Activated CD8-positive, alpha-beta T cell treated with anti-CD3 and anti-CD28 coated beads, Interleukin-2, amount 10 ng/mL, durations not matched to agents 7 days and 5 days (primary cell): ENCODE measurements around the gene STRN4. TPM values are rescaled to one million over a fixed set of nuclear protein-coding genes. Genes with fewer than 3 reads are reported as not detected.
"Not testable (repeated sequence)": the region's sequence is repeated elsewhere in the genome, so short reads cannot be mapped to it uniquely, and the experiment has no call there.

Source experiments
- ATAC-seq: fragments of 150-1000 bp; cut with Tn5 transposase; one replicate; pipeline ENCODE4 v1.10.0; 2021; ENCODE audit warnings: moderate library complexity
- CTCF ChIA-PET: fragments of 350-600 bp; sonication (Branson Sonifier 250); formaldehyde crosslinking; loops from one replicate; lab custom pipeline; 2021; ENCODE audit warnings: antibody characterized with exemption; lab: Charles Lee
- POLR2A ChIA-PET: fragments of 350-600 bp; sonication (Branson Sonifier 250); formaldehyde crosslinking; loops from one replicate; lab custom pipeline; 2021; ENCODE audit warnings: antibody characterized with exemption; lab: Charles Lee
- DNase-seq: peaks from one replicate; pipeline ENCODE4 v3.0.0-alpha.2; 2020
- H3K27ac Mint-ChIP-seq: one replicate; pipeline ENCODE4 v1.8.0; 2021; ENCODE audit warnings: mild to moderate bottlenecking, mixed read lengths
- H3K27me3 Mint-ChIP-seq: one replicate; pipeline ENCODE4 v1.8.0; 2021; ENCODE audit warnings: low read depth, mixed read lengths
- H3K36me3 Mint-ChIP-seq: one replicate; pipeline ENCODE4 v1.8.0; 2021; ENCODE audit warnings: low read depth, mixed read lengths
- H3K4me1 Mint-ChIP-seq: one replicate; pipeline ENCODE4 v1.8.0; 2021; ENCODE audit warnings: low read depth, mixed read lengths
- H3K4me3 Mint-ChIP-seq: one replicate; pipeline ENCODE4 v1.8.0; 2021; ENCODE audit warnings: mild to moderate bottlenecking, mixed read lengths
- H3K9me3 Mint-ChIP-seq: one replicate; pipeline ENCODE4 v1.8.0; 2022; ENCODE audit warnings: mixed read lengths; ENCODE audit not compliant: insufficient read depth
- total RNA-seq, 2 experiments: library from RNA; stranded (reverse); gene quantifications; one replicate each; pipeline ENCODE4 v1.2.3, GENCODE V29; 2021

STRN4 gene
- total RNA-seq, 2 experiments from 2014 or later = 79.6 to 90.2 TPM

GRCh38 chr19:46717716-46718143, 28.5 kb downstream of the STRN4 start:
- ChIA-PET POLR2A (interaction anchor here (0.8 to 1.0 kb wide), 4 partner anchors 11 to 394 kb away, joined by 3 to 4 read pairs (median 3); no protein-coding TSS in a partner anchor), CTCF (interaction anchor here (1.0 to 2.1 kb wide), 3 partner anchors 11 to 78 kb away, joined by 3 to 14 read pairs (median 4); no protein-coding TSS in a partner anchor)
- peak; percentile 63 for DNase-seq
- ATAC-seq = peak; percentile 20
- H3K4me3 Mint-ChIP-seq = peak overlapping the region; percentile 94
- peaks cover 65% of the 10 kb centered on the region for H3K36me3 Mint-ChIP-seq
- H3K27ac Mint-ChIP-seq = peak overlapping the region; percentile 98
- H3K27me3 Mint-ChIP-seq = no peaks in the 10 kb centered on the region
- H3K4me1 Mint-ChIP-seq = peaks cover 55% of the 10 kb centered on the region
- no peaks in the 10 kb centered on the region for H3K9me3 Mint-ChIP-seq

DNA sequence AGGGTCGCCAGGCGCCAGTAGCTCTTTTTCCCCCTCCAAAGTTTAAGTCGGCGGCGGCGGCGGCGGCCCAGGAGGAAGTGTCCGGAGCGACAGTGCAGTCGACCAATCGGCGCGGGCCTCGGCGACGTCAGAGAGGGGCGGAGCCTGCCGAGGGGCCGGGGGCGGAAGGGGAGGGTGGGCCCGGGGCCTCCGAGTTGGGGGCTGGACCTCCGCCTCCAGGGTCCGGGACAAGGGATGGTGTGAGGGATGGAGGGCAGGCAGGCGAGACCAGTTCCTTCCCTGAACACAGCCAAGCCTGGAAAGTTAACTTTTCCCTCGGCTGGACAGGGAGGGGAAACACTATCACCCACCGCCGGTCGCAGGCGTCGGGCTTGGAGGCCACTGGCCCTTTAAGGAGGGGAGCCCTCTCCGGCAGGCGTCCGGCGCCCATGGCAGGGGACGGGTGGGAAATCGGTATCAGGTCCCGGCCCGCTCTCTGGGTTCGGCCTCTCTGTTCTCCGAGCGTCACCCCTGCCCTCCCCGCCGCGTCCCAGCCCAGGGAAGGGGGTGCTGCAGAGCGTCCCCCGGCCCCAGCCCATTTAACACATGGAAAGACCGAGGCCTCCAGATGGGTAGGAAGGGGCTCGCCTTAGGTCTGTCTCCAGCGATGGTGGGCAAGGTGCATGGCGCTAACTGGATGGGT, 29.1 kb downstream of the STRN4 start, which contains the start of gene PRKD2:
TSS of gene PRKD2 (minus strand) at position 81 of the 682 bp plus-strand sequence. CDS start 744 bp downstream, outside the sequence.
- ChIA-PET POLR2A (no interaction called here), CTCF (interaction anchor here (1.5 to 5.3 kb wide), 4 partner anchors 12 to 117 kb away, joined by 3 to 53 read pairs (median 30); no protein-coding TSS in a partner anchor)
- H3K36me3 Mint-ChIP-seq = peaks cover 65% of the 10 kb centered on the region
- H3K4me3 Mint-ChIP-seq = peak within 1 kb of the TSS; percentile 94
- peaks cover 53% of the 10 kb centered on the region for H3K4me1 Mint-ChIP-seq
- peak within 1 kb of the TSS; percentile 98 for H3K27ac Mint-ChIP-seq
- DNase-seq (peak; percentile 93), ATAC-seq (peak; percentile 43)
- no peaks in the 10 kb centered on the region for H3K9me3 Mint-ChIP-seq
- no peaks in the 10 kb centered on the region for H3K27me3 Mint-ChIP-seq

GRCh38 chr19:46716672-46717033, 29.6 kb downstream of the STRN4 start:
- Mint-ChIP-seq H3K36me3 (peaks cover 62% of the 10 kb centered on the region), H3K9me3 (no peaks in the 10 kb centered on the region), H3K27ac (peak overlapping the region; percentile 98), H3K4me3 (peak overlapping the region; percentile 94), H3K4me1 (peaks cover 48% of the 10 kb centered on the region), H3K27me3 (no peaks in the 10 kb centered on the region)
- ATAC-seq (no peak), DNase-seq (no peak)
- CTCF ChIA-PET = interaction anchor here (1.0 to 5.3 kb wide), 4 partner anchors 13 to 116 kb away, joined by 3 to 53 read pairs (median 26); no protein-coding TSS in a partner anchor
- POLR2A ChIA-PET = no interaction called here

DNA sequence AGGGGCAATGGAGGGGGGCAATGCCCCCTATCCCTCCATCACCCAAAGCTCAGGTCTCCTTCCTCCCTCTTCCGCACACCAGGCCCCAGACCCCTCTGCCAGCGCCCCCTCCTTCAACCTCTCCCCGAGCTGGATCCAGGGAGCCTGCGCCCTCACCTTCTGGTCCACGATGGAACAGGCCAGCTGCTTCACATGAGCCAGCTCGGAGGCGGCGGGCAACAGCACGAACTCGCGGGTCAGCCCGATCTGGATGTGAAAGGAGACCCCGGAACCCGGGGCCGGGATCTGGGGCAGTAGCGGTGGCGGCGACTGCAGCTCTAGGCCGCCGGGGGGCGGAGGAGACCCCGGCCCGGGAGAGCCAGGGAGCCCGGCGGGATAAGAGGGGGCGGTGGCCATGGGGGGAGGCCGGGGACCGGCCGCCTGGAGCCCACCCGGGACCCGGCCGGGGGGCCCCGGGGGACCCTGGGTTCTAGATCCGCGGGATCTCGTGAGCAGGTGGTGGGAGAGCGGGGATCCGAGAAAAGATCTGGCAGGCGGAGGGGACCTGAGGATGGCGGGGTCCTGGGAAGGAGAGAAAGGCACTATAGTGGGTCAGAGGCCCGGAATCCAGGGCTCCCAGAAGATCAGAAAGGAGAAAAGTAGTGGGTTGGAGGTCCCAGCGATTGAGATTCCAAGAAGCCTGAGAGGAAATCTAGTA, 30.1 kb downstream of the STRN4 start:
- peak; percentile 42 for DNase-seq
- peaks cover 45% of the 10 kb centered on the region for H3K4me1 Mint-ChIP-seq
- H3K9me3 Mint-ChIP-seq = no peaks in the 10 kb centered on the region
- peak overlapping the region; percentile 94 for H3K4me3 Mint-ChIP-seq
- H3K36me3 Mint-ChIP-seq = peaks cover 59% of the 10 kb centered on the region
- ATAC-seq = no peak
- peak overlapping the region; percentile 98 for H3K27ac Mint-ChIP-seq
- CTCF ChIA-PET = interaction anchor here (0.6 to 5.3 kb wide), 7 partner anchors 13 to 140 kb away, joined by 3 to 53 read pairs (median 4); no protein-coding TSS in a partner anchor
- POLR2A ChIA-PET = interaction anchor here (0.6 to 0.9 kb wide), 5 partner anchors 13 to 104 kb away, joined by 3 to 7 read pairs (median 4); partner anchors contain the start of genes DACT3 and SLC1A5
- H3K27me3 Mint-ChIP-seq = no peaks in the 10 kb centered on the region

DNA sequence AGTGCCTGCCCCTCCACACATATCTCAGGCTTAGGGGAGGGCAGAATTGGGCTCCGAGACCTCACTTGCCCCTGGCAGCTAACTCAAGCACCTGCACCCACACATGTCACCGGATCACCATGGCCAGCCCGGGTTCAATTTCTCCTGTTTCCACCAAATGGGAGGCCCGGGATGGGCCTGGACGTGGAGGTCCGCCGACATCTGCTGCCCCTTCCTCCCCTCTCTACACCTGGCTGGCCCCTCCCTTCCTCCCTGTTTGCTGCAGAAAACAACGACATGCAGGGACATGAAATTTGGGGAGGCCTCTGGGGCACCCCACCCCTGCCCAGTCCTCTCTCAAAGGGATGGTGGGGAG, 30.7 kb downstream of the STRN4 start:
- ATAC-seq (no peak), DNase-seq (peak; percentile 37)
- POLR2A ChIA-PET = interaction anchor here (0.6 to 2.9 kb wide), 7 partner anchors 12 to 104 kb away, joined by 3 to 19 read pairs (median 4); partner anchors contain the start of genes DACT3 and SLC1A5
- H3K27me3 Mint-ChIP-seq = no peaks in the 10 kb centered on the region
- H3K4me3 Mint-ChIP-seq = peak overlapping the region; percentile 94
- H3K4me1 Mint-ChIP-seq = peaks cover 43% of the 10 kb centered on the region
- H3K9me3 Mint-ChIP-seq = no peaks in the 10 kb centered on the region
- H3K27ac Mint-ChIP-seq = peak overlapping the region; percentile 98
- H3K36me3 Mint-ChIP-seq = peaks cover 60% of the 10 kb centered on the region
- CTCF ChIA-PET = interaction anchor here (0.6 to 5.3 kb wide), 9 partner anchors 12 to 141 kb away, joined by 3 to 53 read pairs (median 4); no protein-coding TSS in a partner anchor

GRCh38 chr19:46714444-46715106, 31.7 kb downstream of the STRN4 start:
- Mint-ChIP-seq H3K27ac (peak overlapping the region; percentile 98), H3K4me1 (peaks cover 37% of the 10 kb centered on the region), H3K9me3 (no peaks in the 10 kb centered on the region), H3K4me3 (peak overlapping the region; percentile 94), H3K36me3 (peaks cover 64% of the 10 kb centered on the region), H3K27me3 (no peaks in the 10 kb centered on the region)
- ChIA-PET POLR2A (interaction anchor here (0.6 to 2.9 kb wide), 20 partner anchors 9 to 1307 kb away, joined by 3 to 19 read pairs (median 4); partner anchors contain the start of genes AP2S1, CALM3, DACT3 and ZC3H4), CTCF (interaction anchor here (0.7 to 5.3 kb wide), 18 partner anchors 9 to 185 kb away, joined by 3 to 53 read pairs (median 4); partner anchors contain the start of gene DACT3)
- DNase-seq (peak; percentile 88), ATAC-seq (peak; percentile 59)

DNA sequence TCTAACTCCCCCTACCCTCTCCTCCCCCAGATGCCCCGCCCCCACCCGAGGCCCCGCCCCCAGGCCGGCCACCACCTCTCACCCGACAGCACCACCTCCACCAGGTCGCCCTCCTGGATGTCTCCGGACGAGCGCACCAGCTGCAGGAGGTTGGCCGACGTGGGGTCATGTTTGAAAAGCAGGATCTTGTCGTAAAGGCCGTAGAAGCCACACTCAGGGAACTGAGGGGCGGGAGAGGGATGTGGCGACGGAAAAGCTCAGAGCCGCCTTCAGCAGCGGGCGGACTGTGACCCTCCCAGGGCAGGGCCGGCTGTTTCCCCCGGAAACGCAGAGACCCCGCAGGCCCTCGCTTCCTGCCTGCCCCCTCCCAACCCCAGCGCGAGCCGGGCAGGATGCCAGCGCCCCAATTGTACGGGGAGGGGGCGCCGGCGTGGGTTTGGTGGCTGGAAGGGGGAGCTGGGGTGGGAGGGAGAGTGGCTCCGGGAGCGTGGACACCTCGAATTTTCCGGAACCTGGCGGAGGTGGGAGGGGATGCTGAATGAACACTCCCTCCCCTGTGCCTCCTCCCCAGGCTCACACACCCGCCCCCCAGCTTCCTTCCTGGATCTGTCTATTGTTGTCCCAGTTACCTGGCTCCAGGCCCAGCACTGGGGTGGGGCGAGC, 32.3 kb downstream of the STRN4 start:
- Mint-ChIP-seq H3K27me3 (no peaks in the 10 kb centered on the region), H3K4me3 (peak overlapping the region; percentile 94), H3K27ac (peak overlapping the region; percentile 98), H3K9me3 (no peaks in the 10 kb centered on the region), H3K4me1 (peaks cover 31% of the 10 kb centered on the region), H3K36me3 (peaks cover 61% of the 10 kb centered on the region)
- DNase-seq = peak; percentile 90
- ChIA-PET POLR2A (interaction anchor here (0.6 to 2.9 kb wide), 22 partner anchors 10 to 1306 kb away, joined by 3 to 19 read pairs (median 4); partner anchors contain the start of genes AP2S1, CALM3, DACT3 and ZC3H4), CTCF (interaction anchor here (0.6 to 5.3 kb wide), 18 partner anchors 9 to 1035 kb away, joined by 3 to 53 read pairs (median 4); partner anchors contain the start of gene DACT3)
- ATAC-seq = peak; percentile 56

DNA sequence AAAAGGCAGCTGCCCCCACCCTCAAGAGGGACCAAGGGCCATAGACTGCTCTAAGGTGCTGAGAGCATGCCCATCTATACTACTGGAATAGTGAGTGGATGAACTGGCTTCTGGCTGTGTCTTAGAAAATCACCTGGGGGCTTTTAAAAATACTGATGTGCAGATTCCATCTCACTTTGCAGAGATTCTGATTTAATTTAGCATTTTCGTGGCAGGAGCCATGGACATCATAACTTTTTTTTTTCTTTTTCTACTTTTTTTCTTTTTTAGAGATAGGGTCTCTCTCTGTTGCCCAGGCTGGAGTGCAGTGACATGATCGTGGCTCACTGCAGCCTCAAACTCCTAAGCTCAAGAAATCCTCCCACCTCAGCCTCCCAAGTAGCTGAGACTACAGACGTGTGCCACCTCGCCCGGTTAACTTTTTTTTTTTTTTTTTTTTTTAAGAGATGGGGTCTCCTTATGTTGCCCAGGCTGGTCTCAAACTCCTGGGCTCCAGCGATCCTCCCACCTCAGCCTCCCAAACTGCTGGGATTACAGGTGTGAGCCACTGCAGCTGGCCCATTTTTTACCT, 33.4 kb downstream of the STRN4 start:
- DNase-seq, ATAC-seq, H3K27me3 Mint-ChIP-seq, H3K9me3 Mint-ChIP-seq: not testable (repeated sequence)
- CTCF ChIA-PET = interaction anchor here (0.7 to 5.3 kb wide), 7 partner anchors 9 to 115 kb away, joined by 3 to 53 read pairs (median 7); no protein-coding TSS in a partner anchor
- Mint-ChIP-seq H3K4me3 (peak overlapping the region; percentile 25), H3K4me1 (peaks cover 20% of the 10 kb centered on the region), H3K36me3 (peaks cover 63% of the 10 kb centered on the region), H3K27ac (peak overlapping the region; percentile 69)
- POLR2A ChIA-PET = interaction anchor here (1.0 to 2.9 kb wide), 5 partner anchors 10 to 112 kb away, joined by 3 to 19 read pairs (median 14); partner anchors contain the start of gene CALM3

GRCh38 chr19:46710687-46711086, 35.6 kb downstream of the STRN4 start:
- Mint-ChIP-seq H3K36me3 (peaks cover 64% of the 10 kb centered on the region), H3K4me1 (peaks cover 18% of the 10 kb centered on the region), H3K27ac (no peak overlapping the region), H3K9me3 (no peaks in the 10 kb centered on the region), H3K4me3 (no peak overlapping the region), H3K27me3 (no peaks in the 10 kb centered on the region)
- CTCF ChIA-PET = interaction anchor here (1.1 kb wide), 1 partner anchor 18 kb away, joined by 5 read pairs; no protein-coding TSS in a partner anchor
- POLR2A ChIA-PET = interaction anchor here (0.7 to 0.9 kb wide), 2 partner anchors 27 to 52 kb away, joined by 3 read pairs; no protein-coding TSS in a partner anchor
- no peak for DNase-seq
- ATAC-seq = no peak
